Parathyroid adenoma (tissue), 2 donors: ENCODE results near the gene ASTN2.

Experiments used
- H2AFZ ChIP-seq: fragments of 300-600 bp; sonication (generic); one replicate; pipeline ENCODE4 v1.7.0; 2017; ENCODE audit warnings: antibody characterized with exemption, mild to moderate bottlenecking
- H3K27ac ChIP-seq: fragments of 300-600 bp; sonication (generic); one replicate; pipeline ENCODE4 v1.7.0; 2017
- H3K27me3 ChIP-seq: fragments of 300-600 bp; sonication (generic); one replicate; pipeline ENCODE4 v1.7.0; 2017; ENCODE audit warnings: low read length; ENCODE audit not compliant: control insufficient read depth, insufficient read depth
- H3K36me3 ChIP-seq: fragments of 300-600 bp; sonication (generic); one replicate; pipeline ENCODE4 v1.7.0; 2017; ENCODE audit warnings: low read length; ENCODE audit not compliant: control insufficient read depth, insufficient read depth
- H3K4me1 ChIP-seq: fragments of 300-600 bp; sonication (generic); one replicate; pipeline ENCODE4 v1.7.0; 2017; ENCODE audit warnings: control low read depth
- H3K4me2 ChIP-seq: fragments of 300-600 bp; sonication (generic); one replicate; pipeline ENCODE4 v1.7.0; 2017; ENCODE audit warnings: low read length
- H3K4me3 ChIP-seq: fragments of 300-600 bp; sonication (generic); one replicate; pipeline ENCODE4 v1.7.0; 2017; ENCODE audit warnings: low read depth, low read length
- H3K79me2 ChIP-seq: fragments of 300-600 bp; sonication (generic); one replicate; pipeline ENCODE4 v1.7.0; 2017; ENCODE audit warnings: control low read depth
- H3K9ac ChIP-seq: fragments of 300-600 bp; sonication (generic); one replicate; pipeline ENCODE4 v1.7.0; 2017; ENCODE audit warnings: mild to moderate bottlenecking
- H3K9me3 ChIP-seq: fragments of 300-600 bp; sonication (generic); one replicate; pipeline ENCODE4 v1.7.0; 2017; ENCODE audit warnings: low read length; ENCODE audit not compliant: control insufficient read depth
- CTCF ChIP-seq: fragments of 300-600 bp; sonication (generic); IDR thresholded peaks from one replicate; pipeline ENCODE4 v1.7.0; 2017; ENCODE audit warnings: antibody characterized with exemption, mild to moderate bottlenecking
- donor health status: primary hyperparathyroidism.

ASTN2 gene

GRCh38 chr9:116623715-116624114, 791.1 kb downstream of the ASTN2 start:
- Histone ChIP-seq H3K4me3 (no peak overlapping the region), H3K79me2 (no peaks in the 10 kb centered on the region), H3K36me3 (no peaks in the 10 kb centered on the region), H3K9ac (no peak overlapping the region), H3K4me1 (no peaks in the 10 kb centered on the region), H3K9me3 (no peaks in the 10 kb centered on the region), H3K4me2 (no peak overlapping the region), H3K27ac (no peak overlapping the region), H3K27me3 (no peaks in the 10 kb centered on the region), H2AFZ (no peak overlapping the region)
- TF ChIP-seq CTCF, result no peak

GRCh38 chr9:116617389-116617788, 797.5 kb downstream of the ASTN2 start:
- H3K4me1 ChIP-seq, result no peaks in the 10 kb centered on the region
- no peaks in the 10 kb centered on the region for H3K79me2 ChIP-seq
- no peak overlapping the region for H3K27ac ChIP-seq
- no peak overlapping the region for H3K9ac ChIP-seq
- H3K36me3 ChIP-seq, result no peaks in the 10 kb centered on the region
- H3K27me3 ChIP-seq, result no peaks in the 10 kb centered on the region
- no peak for TF ChIP-seq CTCF
- no peak overlapping the region for H3K4me2 ChIP-seq
- no peaks in the 10 kb centered on the region for H3K9me3 ChIP-seq
- H2AFZ ChIP-seq, result no peak overlapping the region
- no peak overlapping the region for H3K4me3 ChIP-seq

GRCh38 chr9:116616304-116616914, 798.4 kb downstream of the ASTN2 start:
- H2AFZ ChIP-seq, result no peak overlapping the region
- H3K9me3 ChIP-seq, result no peaks in the 10 kb centered on the region
- TF ChIP-seq CTCF, result no peak
- no peak overlapping the region for H3K4me3 ChIP-seq
- H3K27me3 ChIP-seq, result no peaks in the 10 kb centered on the region
- no peak overlapping the region for H3K4me2 ChIP-seq
- no peaks in the 10 kb centered on the region for H3K4me1 ChIP-seq
- H3K36me3 ChIP-seq, result no peaks in the 10 kb centered on the region
- no peak overlapping the region for H3K9ac ChIP-seq
- H3K27ac ChIP-seq, result no peak overlapping the region
- no peaks in the 10 kb centered on the region for H3K79me2 ChIP-seq

- Histone ChIP-seq H3K27ac (no peak overlapping the region), H3K79me2 (no peaks in the 10 kb centered on the region), H3K4me1 (no peaks in the 10 kb centered on the region), H3K4me3 (no peak overlapping the region), H3K36me3 (no peaks in the 10 kb centered on the region), H2AFZ (no peak overlapping the region), H3K9me3 (no peaks in the 10 kb centered on the region), H3K4me2 (no peak overlapping the region), H3K27me3 (no peaks in the 10 kb centered on the region), H3K9ac (no peak overlapping the region)
- TF ChIP-seq CTCF, result no peak
Observed at GRCh38 chr9:116608064-116608463, 806.8 kb downstream of the ASTN2 start.

GRCh38 chr9:116605904-116606341, 808.9 kb downstream of the ASTN2 start:
- Histone ChIP-seq H3K4me1 (no peaks in the 10 kb centered on the region), H3K9me3 (no peaks in the 10 kb centered on the region), H3K27me3 (no peaks in the 10 kb centered on the region), H3K27ac (peak overlapping the region; percentile 59), H3K79me2 (no peaks in the 10 kb centered on the region), H2AFZ (peak overlapping the region; percentile 50), H3K36me3 (no peaks in the 10 kb centered on the region), H3K4me2 (no peak overlapping the region), H3K4me3 (no peak overlapping the region), H3K9ac (no peak overlapping the region)
- no peak for TF ChIP-seq CTCF
